SJCRH30 (cell line): ENCODE data around the gene ARV1. TPM values are rescaled to one million over a fixed set of nuclear protein-coding genes. Genes with fewer than 3 reads are reported as not detected.

Experiments used
- DNase-seq, 2 experiments: peaks; one replicate each; pipeline ENCODE4 v3.0.0-alpha.2; 2015 to 2020
- H3K27ac ChIP-seq: fragments of 250-450 bp; sonication (Bioruptor Pico); 2 replicates; pipeline ENCODE4 v1.5.1; 2020; ENCODE audit warnings: mild to moderate bottlenecking, moderate library complexity
- H3K27me3 ChIP-seq: fragments of 250-450 bp; sonication (Bioruptor Pico); 2 replicates; pipeline ENCODE4 v1.5.1; 2020; ENCODE audit warnings: mild to moderate bottlenecking, moderate library complexity
- H3K36me3 ChIP-seq: fragments of 250-450 bp; sonication (Bioruptor Pico); 2 replicates; pipeline ENCODE4 v1.5.1; 2020; ENCODE audit warnings: mild to moderate bottlenecking, moderate library complexity
- H3K4me1 ChIP-seq: fragments of 250-450 bp; sonication (Bioruptor Pico); 2 replicates; pipeline ENCODE4 v1.5.1; 2020; ENCODE audit warnings: mild to moderate bottlenecking, moderate library complexity
- H3K4me3 ChIP-seq: fragments of 250-450 bp; sonication (Bioruptor Pico); 2 replicates; pipeline ENCODE4 v1.5.1; 2020; ENCODE audit warnings: mild to moderate bottlenecking, moderate library complexity
- H3K9me3 ChIP-seq: fragments of 250-450 bp; sonication (Bioruptor Pico); replicated peaks from 2 replicates; pipeline ENCODE4 v1.5.1; 2020; ENCODE audit warnings: mild to moderate bottlenecking, moderate library complexity
- total RNA-seq: library from RNA; depleted of rRNA; stranded (reverse); fragments of >200 nt; shearing (Covaris generic); gene quantifications from 2 replicates; pipeline ENCODE4 v1.2.3, GENCODE V29; 2014; rRNA removed

ARV1 gene
- 33.0 and 38.6 TPM in 2 replicates for total RNA-seq

DNA sequence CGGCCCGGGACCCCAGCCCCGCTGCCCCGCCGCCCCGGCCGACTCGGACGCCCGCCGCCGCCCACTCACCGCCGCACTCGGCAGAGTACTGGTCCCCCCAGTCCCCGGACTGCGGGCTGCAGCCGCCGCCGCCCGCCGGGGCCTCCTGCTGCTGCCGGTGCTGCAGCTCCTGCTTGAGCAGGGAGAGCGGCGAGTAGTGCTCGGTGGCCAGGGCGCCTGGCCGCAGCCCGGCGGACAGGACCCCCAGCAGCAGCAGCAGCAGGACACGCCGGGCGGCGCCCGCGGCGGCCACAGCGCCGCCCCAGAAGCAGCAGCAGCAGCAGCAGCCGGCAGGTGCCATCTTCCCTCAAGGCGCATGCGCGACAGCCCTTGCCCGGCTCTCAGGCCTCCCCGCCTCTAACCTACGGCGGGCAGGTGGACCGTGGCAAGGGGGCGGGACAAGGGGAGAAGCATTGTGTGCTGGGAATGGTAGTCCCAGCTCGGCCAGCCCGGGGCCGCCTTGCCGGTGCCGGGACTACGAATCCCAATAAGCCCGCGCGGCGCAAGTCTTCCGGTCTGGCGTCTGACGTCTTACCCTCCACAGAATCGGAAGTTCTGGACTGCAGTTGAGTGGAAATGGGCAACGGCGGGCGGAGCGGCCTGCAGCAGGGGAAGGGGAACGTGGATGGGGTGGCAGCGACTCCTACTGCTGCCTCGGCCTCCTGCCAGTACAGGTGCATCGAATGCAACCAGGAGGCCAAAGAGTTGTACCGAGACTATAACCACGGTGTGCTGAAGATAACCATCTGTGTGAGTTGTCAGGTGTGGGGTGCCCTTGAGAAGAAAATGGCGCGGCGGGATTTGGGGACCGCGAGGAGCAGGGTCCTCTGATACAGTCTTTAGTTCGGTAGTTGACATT lies at the start of gene ARV1, which contains the start of gene TTC13:
Gene ARV1 (plus strand): TSS at position 604 of the 898 bp plus-strand sequence. CDS start 12 bp downstream, at position 616.
Gene TTC13 (minus strand): TSS at position 371 of the 898 bp plus-strand sequence. CDS start 31 bp downstream, at position 340.
- DNase-seq: peak; percentile 98 to 99
- Histone ChIP-seq H3K27me3 (no peaks in the 10 kb centered on the region), H3K9me3 (no peaks in the 10 kb centered on the region), H3K4me3 (peak within 1 kb of the TSS; percentile 85), H3K36me3 (0 out of 2 replicates have a peak, but pooled peaks cover 5% of the 10 kb centered on the region), H3K4me1 (peaks cover 32% of the 10 kb centered on the region), H3K27ac (peak within 1 kb of the TSS; percentile 37)

DNA sequence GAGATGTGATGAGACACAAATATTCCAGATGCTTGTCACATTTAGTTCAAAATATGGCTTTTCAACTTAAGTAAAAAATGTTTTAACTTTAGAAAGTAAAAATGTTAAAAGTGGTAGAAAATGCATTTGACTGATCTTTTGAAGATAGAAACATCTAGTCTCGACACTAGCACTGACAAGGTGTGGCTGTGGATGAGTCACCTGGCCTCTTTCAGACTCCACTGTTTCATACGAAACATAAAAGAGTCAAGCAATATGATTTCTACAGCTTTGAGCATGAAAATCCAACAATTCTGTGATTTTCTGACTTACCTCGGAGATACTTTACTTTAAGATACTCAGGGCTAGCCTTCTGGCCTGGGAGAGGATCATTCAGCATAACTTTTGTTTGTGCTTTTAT lies 47.9 kb upstream of the ARV1 start:
- no peaks in the 10 kb centered on the region for H3K4me1 ChIP-seq
- peaks cover 7% of the 10 kb centered on the region; the same call in 1 of the 2 replicates for H3K36me3 ChIP-seq
- H3K4me3 ChIP-seq: no peak overlapping the region
- no peak overlapping the region for H3K27ac ChIP-seq
- DNase-seq: no peak
- H3K27me3 ChIP-seq: no peaks in the 10 kb centered on the region
- no peaks in the 10 kb centered on the region for H3K9me3 ChIP-seq

DNA sequence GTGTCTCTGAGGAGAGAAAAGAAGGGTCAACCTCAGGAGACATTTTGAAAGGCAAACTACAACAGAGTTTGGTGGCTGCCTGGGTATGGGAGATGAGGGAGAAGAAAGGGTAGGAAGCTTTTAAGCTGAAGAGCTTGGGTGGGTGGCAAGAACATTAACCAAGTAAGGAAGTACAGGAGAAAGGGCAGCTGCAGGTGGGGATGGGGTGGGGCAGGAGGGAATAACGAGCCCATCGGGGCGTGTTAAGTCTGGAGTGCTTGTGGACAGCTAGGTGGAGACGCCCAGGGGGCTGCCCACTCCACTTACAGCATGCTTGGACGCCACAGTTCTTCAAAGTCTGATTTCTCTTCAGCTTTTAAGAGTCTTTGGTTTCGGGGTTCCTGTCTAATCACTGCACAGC lies 43.0 kb upstream of the ARV1 start:
- H3K4me3 ChIP-seq: no peak overlapping the region
- no peaks in the 10 kb centered on the region for H3K4me1 ChIP-seq
- no peaks in the 10 kb centered on the region for H3K9me3 ChIP-seq
- H3K27me3 ChIP-seq: no peaks in the 10 kb centered on the region
- DNase-seq: no peak
- no peaks in the 10 kb centered on the region for H3K36me3 ChIP-seq
- no peak overlapping the region for H3K27ac ChIP-seq

DNA sequence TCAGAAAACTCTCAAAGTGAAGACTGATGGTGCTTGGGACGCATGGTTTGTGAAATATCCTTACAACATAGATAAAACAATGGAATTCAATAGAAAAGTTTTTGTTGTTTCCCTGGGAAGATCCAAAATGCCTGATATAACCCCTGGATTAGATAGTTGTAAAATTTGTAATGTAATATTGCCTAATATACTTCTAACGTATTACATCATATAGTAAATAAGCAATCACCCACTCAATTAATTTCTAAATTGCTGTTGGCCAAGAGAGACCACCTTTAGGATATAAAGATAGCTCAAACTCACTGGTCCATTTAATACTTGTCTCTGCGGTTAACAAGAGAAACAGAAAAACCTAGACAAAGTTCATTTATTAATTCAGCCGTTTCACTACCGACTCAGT lies 42.4 kb upstream of the ARV1 start:
- no peak overlapping the region for H3K27ac ChIP-seq
- DNase-seq: no peak
- no peaks in the 10 kb centered on the region for H3K36me3 ChIP-seq
- H3K4me3 ChIP-seq: no peak overlapping the region
- H3K27me3 ChIP-seq: no peaks in the 10 kb centered on the region
- H3K4me1 ChIP-seq: no peaks in the 10 kb centered on the region
- no peaks in the 10 kb centered on the region for H3K9me3 ChIP-seq

DNA sequence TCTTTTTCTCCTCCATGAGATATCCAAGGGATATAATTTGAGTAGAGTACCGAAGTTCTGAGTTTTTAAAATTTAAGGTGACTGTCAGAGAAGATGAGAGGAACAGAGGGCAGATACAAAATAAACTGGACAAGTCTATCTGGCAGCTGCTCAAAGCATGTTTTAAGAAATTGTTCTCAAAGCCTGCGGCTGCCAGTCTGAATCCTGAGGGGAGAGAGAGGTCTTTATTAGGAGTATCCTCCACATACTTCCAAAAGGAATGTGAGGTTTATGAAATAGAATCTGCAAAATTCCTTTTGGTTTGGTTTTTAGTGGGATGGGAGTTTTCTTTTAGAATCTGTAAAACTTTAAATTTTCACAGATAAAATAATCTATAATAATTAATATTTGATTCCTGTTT lies 41.5 kb upstream of the ARV1 start:
- no peak overlapping the region for H3K27ac ChIP-seq

DNA sequence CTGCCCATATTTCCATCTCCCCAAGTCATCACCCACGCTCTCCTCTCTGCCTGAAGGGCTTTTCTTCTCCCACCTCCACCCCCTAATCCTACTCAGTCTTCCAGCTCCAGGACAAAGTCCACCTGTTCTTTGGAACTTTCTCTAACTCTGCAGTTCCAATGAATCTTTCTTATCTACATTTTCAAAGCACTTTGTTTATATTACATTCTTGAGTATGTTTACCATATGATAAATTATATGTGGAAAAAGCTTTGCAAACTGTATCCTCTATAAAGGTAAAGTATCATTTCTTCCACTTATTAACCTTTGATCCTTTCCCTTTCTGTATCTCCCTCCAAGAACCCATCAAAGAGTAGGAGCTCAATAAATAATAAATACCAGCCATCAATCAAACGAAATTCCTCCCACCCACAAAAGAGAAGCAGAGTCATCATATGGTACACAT lies 39.9 kb upstream of the ARV1 start:
- Histone ChIP-seq H3K9me3 (no peaks in the 10 kb centered on the region; the same call in 1 of the 2 replicates), H3K36me3 (0 out of 2 replicates have a peak, but pooled peaks cover 3% of the 10 kb centered on the region), H3K4me3 (no peak overlapping the region), H3K27me3 (no peaks in the 10 kb centered on the region), H3K27ac (no peak overlapping the region), H3K4me1 (no peaks in the 10 kb centered on the region)
- DNase-seq: no peak

More for the DNA sequence above, 41.5 kb upstream of the ARV1 start:
- no peaks in the 10 kb centered on the region for H3K36me3 ChIP-seq
- no peak for DNase-seq
- H3K4me1 ChIP-seq: no peaks in the 10 kb centered on the region
- H3K27me3 ChIP-seq: no peaks in the 10 kb centered on the region
- no peak overlapping the region for H3K4me3 ChIP-seq
- H3K9me3 ChIP-seq: no peaks in the 10 kb centered on the region

DNA sequence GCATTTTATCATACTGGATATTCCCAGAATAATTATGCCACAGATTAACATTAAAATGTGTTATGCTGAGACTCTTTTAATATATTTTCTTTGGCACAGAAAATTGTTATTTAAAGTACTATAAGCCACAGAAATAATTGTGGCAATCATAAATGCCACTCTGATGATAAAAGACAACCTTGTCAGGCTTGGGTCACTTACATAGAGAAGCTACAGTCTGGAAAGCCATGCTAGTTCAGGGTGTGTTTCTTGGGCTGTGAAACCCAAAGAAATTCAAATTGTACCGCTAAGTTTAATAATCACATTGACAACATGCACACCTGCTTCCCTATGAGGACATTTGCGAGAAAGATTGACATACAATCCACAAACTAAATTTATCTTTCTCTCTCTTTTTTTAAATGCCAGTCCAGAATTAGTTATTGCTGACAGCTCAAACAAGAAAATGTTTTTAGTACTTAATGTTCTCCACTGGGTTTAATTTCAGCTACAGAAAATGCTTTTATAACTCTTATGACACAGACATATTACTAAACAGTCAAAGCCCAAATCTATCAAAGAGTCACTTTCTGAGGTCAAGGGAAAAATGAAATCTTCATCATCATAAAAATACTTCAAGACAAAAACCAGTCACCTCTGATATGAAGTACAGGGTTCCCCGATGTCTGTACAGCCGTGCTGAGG lies 38.9 kb upstream of the ARV1 start:
- no peaks in the 10 kb centered on the region for H3K4me1 ChIP-seq
- DNase-seq: no peak
- no peak overlapping the region for H3K27ac ChIP-seq

DNA sequence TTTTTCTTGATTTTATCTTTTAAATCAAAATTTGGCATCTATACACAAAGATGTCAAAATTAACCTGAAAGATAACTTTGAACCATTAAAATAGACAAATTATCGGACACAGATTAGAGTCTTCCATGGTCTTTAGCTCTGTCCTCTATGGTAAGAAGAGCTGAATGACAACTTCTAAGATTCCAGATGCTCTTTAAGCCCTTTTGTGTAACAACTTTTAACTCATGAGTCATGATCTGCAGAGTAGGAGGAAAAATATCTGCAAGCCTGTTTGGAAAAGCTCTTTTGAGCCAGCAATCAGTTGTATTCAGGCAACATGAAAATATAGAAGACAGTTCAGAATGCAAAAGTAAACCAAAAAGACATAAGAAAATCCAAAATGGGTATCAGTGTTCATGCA lies 38.0 kb upstream of the ARV1 start:
- H3K9me3 ChIP-seq: no peaks in the 10 kb centered on the region; the same call in 1 of the 2 replicates
- no peaks in the 10 kb centered on the region for H3K4me1 ChIP-seq
- DNase-seq: no peak
- H3K27ac ChIP-seq: no peak overlapping the region
- H3K27me3 ChIP-seq: no peaks in the 10 kb centered on the region
- no peak overlapping the region for H3K4me3 ChIP-seq
- 0 out of 2 replicates have a peak, but pooled peaks cover 7% of the 10 kb centered on the region for H3K36me3 ChIP-seq

More for the DNA sequence above, 38.9 kb upstream of the ARV1 start:
- H3K27me3 ChIP-seq: no peaks in the 10 kb centered on the region
- 0 out of 2 replicates have a peak, but pooled peaks cover 7% of the 10 kb centered on the region for H3K36me3 ChIP-seq
- no peak overlapping the region for H3K4me3 ChIP-seq
- no peaks in the 10 kb centered on the region; the same call in 1 of the 2 replicates for H3K9me3 ChIP-seq

DNA sequence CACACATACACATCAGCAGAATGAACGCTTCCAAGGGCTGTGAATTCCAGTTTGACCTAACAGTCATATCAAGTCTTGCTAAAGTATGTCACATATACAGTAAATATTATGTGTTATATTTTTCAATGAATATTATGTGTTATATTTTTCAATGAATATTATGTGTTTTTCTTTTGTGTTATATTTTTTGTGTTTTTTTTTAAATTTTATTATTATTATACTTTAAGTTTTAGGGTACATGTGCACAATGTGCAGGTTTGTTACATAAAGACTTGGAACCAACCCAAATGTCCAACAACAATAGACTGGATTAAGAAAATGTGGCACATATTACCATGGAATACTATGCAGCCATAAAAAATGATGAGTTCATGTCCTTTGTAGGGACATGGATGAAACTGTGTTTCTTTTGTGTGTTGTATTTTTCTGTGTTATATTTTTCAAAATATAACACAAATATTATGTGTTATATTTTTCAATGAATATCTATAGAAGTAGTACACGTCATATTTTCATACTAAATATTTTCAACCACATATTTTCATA lies 35.8 kb upstream of the ARV1 start:
- Histone ChIP-seq H3K27me3 (no peaks in the 10 kb centered on the region), H3K9me3 (no peaks in the 10 kb centered on the region; the same call in 1 of the 2 replicates), H3K36me3 (0 out of 2 replicates have a peak, but pooled peaks cover 7% of the 10 kb centered on the region), H3K27ac (no peak overlapping the region), H3K4me3 (no peak overlapping the region), H3K4me1 (no peaks in the 10 kb centered on the region)
- DNase-seq: no peak

DNA sequence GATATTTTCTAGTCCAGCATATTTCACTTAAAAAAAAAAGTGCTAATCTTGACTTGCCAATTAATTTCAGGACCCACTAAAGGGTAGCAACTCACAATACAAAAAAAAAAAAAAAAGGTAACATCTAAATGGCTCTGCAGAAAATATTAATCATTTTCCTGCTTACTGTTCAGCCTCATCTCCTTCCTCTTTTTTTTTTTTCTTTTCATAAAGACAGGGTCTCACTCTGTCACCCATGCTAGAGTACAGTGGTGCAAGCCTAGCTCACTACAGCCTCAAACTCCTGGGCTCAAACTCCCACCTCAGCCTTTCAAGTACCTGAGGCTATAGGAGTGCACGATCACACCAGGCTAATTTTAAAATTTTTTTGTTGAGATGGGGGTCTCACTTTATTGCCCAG lies 30.6 kb upstream of the ARV1 start:
- no peak for DNase-seq
- no peaks in the 10 kb centered on the region for H3K4me1 ChIP-seq
- H3K27ac ChIP-seq: no peak overlapping the region
- 0 out of 2 replicates have a peak, but pooled peaks cover 6% of the 10 kb centered on the region for H3K36me3 ChIP-seq
- no peaks in the 10 kb centered on the region for H3K27me3 ChIP-seq
- no peak overlapping the region for H3K4me3 ChIP-seq
- H3K9me3 ChIP-seq: no peaks in the 10 kb centered on the region; the same call in 1 of the 2 replicates

DNA sequence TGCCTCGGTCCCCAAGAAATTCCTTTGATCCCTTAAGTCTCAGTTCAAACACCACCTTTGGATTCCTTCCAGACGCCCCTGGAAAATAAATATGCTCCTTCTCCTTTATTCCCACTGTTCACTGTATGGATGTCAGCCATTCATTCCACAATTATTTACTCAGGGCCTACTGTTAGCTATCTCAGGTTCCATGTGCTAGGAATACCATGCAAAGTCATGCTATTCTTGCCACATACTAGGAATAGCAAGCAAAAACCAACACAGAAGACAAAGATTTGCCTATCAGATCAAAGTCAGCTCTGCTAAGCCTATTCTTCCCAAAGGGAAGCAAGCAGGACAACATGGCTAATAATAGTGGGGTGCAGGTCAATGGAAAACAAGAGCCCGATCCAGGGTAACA lies 30.0 kb upstream of the ARV1 start:
- no peaks in the 10 kb centered on the region for H3K27me3 ChIP-seq
- no peaks in the 10 kb centered on the region for H3K4me1 ChIP-seq
- H3K4me3 ChIP-seq: no peak overlapping the region
- no peak overlapping the region for H3K27ac ChIP-seq
- no peak for DNase-seq
- no peaks in the 10 kb centered on the region for H3K9me3 ChIP-seq
- 0 out of 2 replicates have a peak, but pooled peaks cover 4% of the 10 kb centered on the region for H3K36me3 ChIP-seq

DNA sequence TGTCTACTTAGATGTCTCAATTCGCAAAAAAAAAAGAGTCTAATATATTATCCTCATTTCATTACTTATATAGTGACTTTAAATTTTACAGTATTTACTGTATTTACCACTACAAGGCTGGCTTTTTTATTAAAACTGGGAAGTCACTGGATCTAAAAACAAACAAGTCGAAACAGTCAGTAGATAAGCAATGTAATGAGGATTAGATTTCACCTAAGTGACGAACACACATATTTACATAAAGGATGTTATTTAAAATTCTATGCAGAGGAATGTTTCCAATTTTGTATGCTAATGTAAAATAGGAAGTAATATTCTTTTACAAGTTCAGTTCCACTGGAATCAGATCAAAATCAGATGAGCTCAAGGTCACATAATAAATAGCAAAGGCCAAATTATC lies 28.5 kb upstream of the ARV1 start:
- DNase-seq: no peak
- Histone ChIP-seq H3K4me3 (no peak overlapping the region), H3K36me3 (no peaks in the 10 kb centered on the region), H3K4me1 (no peaks in the 10 kb centered on the region), H3K27ac (no peak overlapping the region), H3K9me3 (no peaks in the 10 kb centered on the region), H3K27me3 (no peaks in the 10 kb centered on the region)

DNA sequence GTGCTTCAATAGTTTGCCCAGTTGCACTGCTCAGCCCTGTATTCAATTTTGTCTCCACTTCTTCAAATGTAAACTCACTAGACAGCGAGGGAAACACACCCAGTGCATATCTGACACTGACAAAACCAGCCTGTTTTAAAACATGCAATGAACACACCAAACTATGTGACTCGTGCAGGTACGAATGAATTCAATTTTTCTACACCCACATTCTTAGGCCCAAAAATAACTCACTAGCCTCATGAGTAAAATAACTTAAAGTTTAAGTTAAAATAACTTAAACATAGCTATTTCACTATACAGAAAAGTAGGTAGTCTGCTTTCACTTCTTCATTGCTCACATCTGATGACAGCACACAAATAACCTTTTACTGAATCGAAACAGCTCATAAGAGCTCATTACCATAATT lies 21.3 kb upstream of the ARV1 start:
- no peak for DNase-seq
- no peaks in the 10 kb centered on the region for H3K4me1 ChIP-seq
- H3K27ac ChIP-seq: no peak overlapping the region
- no peaks in the 10 kb centered on the region; the same call in 1 of the 2 replicates for H3K36me3 ChIP-seq
- no peaks in the 10 kb centered on the region for H3K27me3 ChIP-seq
- no peak overlapping the region for H3K4me3 ChIP-seq
- H3K9me3 ChIP-seq: no peaks in the 10 kb centered on the region

DNA sequence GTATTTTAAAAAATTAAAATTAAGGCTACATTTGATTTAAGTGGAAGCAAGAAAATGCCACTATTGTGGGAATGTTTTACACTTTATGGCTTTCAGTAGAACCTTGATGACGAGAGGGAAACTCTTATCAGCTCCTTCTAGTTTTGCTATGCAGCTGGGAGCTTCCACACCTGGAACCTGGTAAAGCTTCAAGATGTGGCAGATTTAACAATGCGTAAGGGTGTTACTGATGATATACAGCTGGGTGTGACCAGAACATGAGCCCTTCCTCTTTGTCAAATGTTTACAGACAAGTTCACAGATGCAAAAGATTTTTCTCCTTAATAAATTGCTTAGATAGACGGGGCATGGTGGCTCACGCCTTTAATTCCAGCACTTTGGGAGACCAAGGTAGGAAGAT lies 20.5 kb upstream of the ARV1 start:
- no peak for DNase-seq
- no peak overlapping the region for H3K4me3 ChIP-seq
- no peaks in the 10 kb centered on the region; the same call in 1 of the 2 replicates for H3K36me3 ChIP-seq
- H3K4me1 ChIP-seq: no peaks in the 10 kb centered on the region
- H3K27me3 ChIP-seq: no peaks in the 10 kb centered on the region
- no peaks in the 10 kb centered on the region for H3K9me3 ChIP-seq
- no peak overlapping the region for H3K27ac ChIP-seq
